A549 treated with RU486 at 1 μM for 4 hours (cell line): ENCODE data around the gene DND1. TPM values are rescaled to one million over a fixed set of nuclear protein-coding genes. Genes with fewer than 3 reads are reported as not detected.

Source experiments
- total RNA-seq: library from RNA; stranded (reverse); fragments of 200-300 nt; extraction: Qiagen RNA extraction; gene quantifications from 5 replicates; pipeline ENCODE4 v1.2.3, GENCODE V29; 2022; ENCODE audit warnings: low read depth

DND1 gene
- 0.48 to 0.94 TPM (median 0.73 TPM) in 5 replicates for total RNA-seq

GRCh38 chr5:140673187-140673976 is at the start of gene DND1:
Gene DND1 (minus strand): TSS chr5:140673576. CDS start chr5:140673542, 34 bp downstream.

GRCh38 chr5:140700177-140701144 is 27.1 kb upstream of the DND1 start, which contains the start of gene ZMAT2:
Gene ZMAT2 (plus strand): TSS chr5:140700447. CDS start chr5:140700461, 14 bp downstream.

GRCh38 chr5:140690941-140691924 is 17.9 kb upstream of the DND1 start, which contains the start of the genes HARS1 and HARS2:
Gene HARS1 (minus strand): TSS chr5:140691370. CDS start chr5:140691304, 66 bp downstream.
Gene HARS2 (plus strand): TSS chr5:140691455. CDS start chr5:140691649, 194 bp downstream.

GRCh38 chr5:140664359-140665119 is 8.8 kb downstream of the DND1 start, which contains the start of gene WDR55:
Gene WDR55 (plus strand): TSS chr5:140664904. CDS start chr5:140664913, 9 bp downstream.

GRCh38 chr5:140639148-140639981 is 34.0 kb downstream of the DND1 start, which contains the start of gene TMCO6:
Gene TMCO6 (plus strand): TSS chr5:140639451. CDS start chr5:140639528, 77 bp downstream.

GRCh38 chr5:140633021-140633471 is 40.3 kb downstream of the DND1 start, which contains the start of gene CD14:
Gene CD14 (minus strand): TSS chr5:140633175. CDS start chr5:140633071, 104 bp downstream.

Other genes with a start within 250 kb of the DND1 start
- 0.54 to 4.1 TPM (median 2.0 TPM) in 5 replicates for gene EIF4EBP3, start 125.9 kb downstream of the DND1 start, total RNA-seq
- gene SRA1, start 116.1 kb downstream of the DND1 start, total RNA-seq: 41.8 to 62.1 TPM (median 47.4 TPM) in 5 replicates
- gene APBB3, start 109.0 kb downstream of the DND1 start, total RNA-seq: 3.8 to 8.1 TPM (median 6.3 TPM) in 5 replicates
- 71.0 to 82.2 TPM (median 80.6 TPM) in 5 replicates for gene SLC35A4, start 108.7 kb downstream of the DND1 start, total RNA-seq
- gene CD14, start 40.4 kb downstream of the DND1 start, total RNA-seq: 3.2 to 5.6 TPM (median 3.9 TPM) in 5 replicates
- gene TMCO6, start 34.1 kb downstream of the DND1 start, total RNA-seq: 9.6 to 15.4 TPM (median 14.1 TPM) in 5 replicates
- gene NDUFA2, start 25.9 kb downstream of the DND1 start, total RNA-seq: 112 to 142 TPM (median 122 TPM) in 5 replicates
- 88.3 to 127 TPM (median 99.7 TPM) in 5 replicates for gene IK, start 25.7 kb downstream of the DND1 start, total RNA-seq
- gene WDR55, start 8.7 kb downstream of the DND1 start, total RNA-seq: 28.6 to 30.9 TPM (median 29.2 TPM) in 5 replicates
- 78.1 to 83.6 TPM (median 79.0 TPM) in 5 replicates for gene HARS1, start 17.8 kb upstream of the DND1 start, total RNA-seq
- 35.4 to 42.8 TPM (median 37.5 TPM) in 5 replicates for gene HARS2, start 17.9 kb upstream of the DND1 start, total RNA-seq
- gene ZMAT2, start 26.9 kb upstream of the DND1 start, total RNA-seq: 83.4 to 128 TPM (median 104 TPM) in 5 replicates
- gene PCDHA1, start 112.6 kb upstream of the DND1 start, total RNA-seq: 0.15 to 0.34 TPM (median 0.21 TPM) in 4 of 5 replicates, not detected in the other
- gene PCDHA2, start 121.3 kb upstream of the DND1 start, total RNA-seq: 0.03 to 0.06 TPM in 2 of 5 replicates, not detected in the others
- 0.35 to 1.2 TPM (median 0.85 TPM) in 5 replicates for gene PCDHA3, start 127.5 kb upstream of the DND1 start, total RNA-seq
- 1.3 to 1.7 TPM (median 1.5 TPM) in 5 replicates for gene PCDHA4, start 133.5 kb upstream of the DND1 start, total RNA-seq
- gene PCDHA5, start 148.0 kb upstream of the DND1 start, total RNA-seq: 0.46 to 1.0 TPM (median 0.75 TPM) in 5 replicates
- gene PCDHA6, start 154.4 kb upstream of the DND1 start, total RNA-seq: 0.05 to 0.06 TPM (median 0.05 TPM) in 3 of 5 replicates, not detected in the others
- 0.05 to 0.15 TPM (median 0.11 TPM) in 4 of 5 replicates, not detected in the other for gene PCDHA7, start 160.7 kb upstream of the DND1 start, total RNA-seq
- gene PCDHA8, start 167.6 kb upstream of the DND1 start, total RNA-seq: 0.06 to 0.12 TPM (median 0.09 TPM) in 3 of 5 replicates, not detected in the others
- 0.04 TPM in 1 of 5 replicates, not detected in the others for gene PCDHA9, start 174.8 kb upstream of the DND1 start, total RNA-seq
- gene PCDHA10, start 182.3 kb upstream of the DND1 start, total RNA-seq: 0.01 to 0.05 TPM in 2 of 5 replicates, not detected in the others
- 0.08 to 0.11 TPM (median 0.10 TPM) in 4 of 5 replicates, not detected in the other for gene PCDHA11, start 195.4 kb upstream of the DND1 start, total RNA-seq
- 1.9 to 3.0 TPM (median 2.7 TPM) in 5 replicates for gene PCDHA12, start 201.7 kb upstream of the DND1 start, total RNA-seq
- 0.06 to 0.09 TPM in 2 of 5 replicates, not detected in the others for gene PCDHA13, start 208.5 kb upstream of the DND1 start, total RNA-seq